Epidermal melanocyte (primary cell): ENCODE results near the gene PBRM1.
"Not testable (repeated sequence)": the region's sequence is repeated elsewhere in the genome, so short reads cannot be mapped to it uniquely, and the experiment has no call there.

Experiments used
- DNase-seq: peaks from one replicate; pipeline ENCODE4 v3.0.0; 2011; ENCODE audit warnings: low spot score; ENCODE audit not compliant: insufficient read length

PBRM1 gene

DNA sequence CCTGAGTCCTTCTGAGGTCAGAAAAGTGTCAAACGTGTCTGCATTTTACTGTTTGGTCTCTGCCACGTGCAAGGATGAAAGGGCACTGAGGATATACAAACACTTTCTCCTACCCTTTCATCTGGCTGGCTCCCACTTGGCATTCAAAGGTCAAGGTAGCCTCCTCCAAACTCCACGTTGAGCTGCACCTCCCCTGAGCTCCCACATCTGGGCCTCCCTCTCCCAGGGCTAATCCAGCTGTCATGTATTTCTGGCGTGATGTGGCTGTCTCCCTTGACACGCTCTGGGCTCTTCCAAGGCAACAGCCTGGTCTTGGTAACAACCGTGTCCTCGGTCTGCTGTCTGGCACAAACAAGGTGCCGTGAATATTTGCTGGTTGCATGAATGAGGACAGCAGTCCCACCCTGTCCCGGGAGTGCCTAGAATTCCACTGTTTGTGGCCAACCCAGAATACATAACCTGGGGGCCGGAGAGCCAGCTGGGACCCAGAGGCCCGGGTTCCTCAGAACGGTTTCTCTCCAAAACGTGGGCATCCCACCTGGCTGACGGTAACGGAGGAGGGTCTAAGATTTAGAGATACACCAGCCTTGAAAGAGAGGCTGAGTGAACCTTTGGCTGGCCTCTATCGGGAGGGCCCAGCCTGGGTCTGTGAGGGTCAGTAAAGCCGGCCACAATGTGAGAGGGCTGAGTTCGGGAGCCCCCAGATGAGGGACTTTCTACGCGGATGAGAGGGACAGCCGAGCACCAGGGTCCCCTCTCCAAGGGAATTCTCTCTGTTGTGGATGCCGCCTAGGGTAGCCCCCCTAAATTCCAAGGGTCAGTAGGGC, 19.1 kb upstream of the PBRM1 start:
- peak; percentile 23 for DNase-seq

DNA sequence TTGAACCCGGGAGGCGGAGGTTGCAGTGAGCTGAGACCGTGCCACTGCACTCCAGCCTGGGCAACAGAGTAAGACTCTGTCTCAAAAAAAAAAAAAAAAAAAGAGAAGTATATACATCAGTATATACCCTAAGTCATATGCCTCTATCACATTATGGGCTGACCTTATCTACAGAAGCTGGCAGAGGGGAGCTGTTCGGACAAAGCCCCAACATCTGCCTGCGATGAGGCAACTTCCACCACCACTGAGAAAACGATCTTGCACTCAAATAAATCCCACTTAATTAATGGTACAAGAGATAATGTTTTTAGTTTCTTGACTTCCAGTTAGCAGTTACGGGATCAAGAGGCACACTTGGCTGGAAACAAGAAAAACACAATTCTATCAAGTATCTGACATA, 17.6 kb upstream of the PBRM1 start:
- no peak for DNase-seq

DNA sequence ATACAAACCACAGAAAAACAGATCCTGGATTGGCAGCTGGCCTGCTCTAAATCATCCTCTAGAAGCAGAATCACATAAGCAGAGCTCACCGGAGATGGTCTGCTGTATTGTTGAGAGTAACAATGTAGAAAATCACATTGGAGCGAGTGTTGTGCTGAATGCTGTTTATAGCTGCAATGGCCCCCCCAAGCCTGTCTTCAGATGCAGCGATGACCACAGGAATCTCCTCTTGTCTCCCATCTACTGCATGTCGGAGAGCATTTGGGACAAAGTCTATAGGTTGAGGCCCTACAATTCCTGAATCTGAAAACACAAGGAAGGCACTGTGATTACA, 11.9 kb upstream of the PBRM1 start:
- DNase-seq = no peak

DNA sequence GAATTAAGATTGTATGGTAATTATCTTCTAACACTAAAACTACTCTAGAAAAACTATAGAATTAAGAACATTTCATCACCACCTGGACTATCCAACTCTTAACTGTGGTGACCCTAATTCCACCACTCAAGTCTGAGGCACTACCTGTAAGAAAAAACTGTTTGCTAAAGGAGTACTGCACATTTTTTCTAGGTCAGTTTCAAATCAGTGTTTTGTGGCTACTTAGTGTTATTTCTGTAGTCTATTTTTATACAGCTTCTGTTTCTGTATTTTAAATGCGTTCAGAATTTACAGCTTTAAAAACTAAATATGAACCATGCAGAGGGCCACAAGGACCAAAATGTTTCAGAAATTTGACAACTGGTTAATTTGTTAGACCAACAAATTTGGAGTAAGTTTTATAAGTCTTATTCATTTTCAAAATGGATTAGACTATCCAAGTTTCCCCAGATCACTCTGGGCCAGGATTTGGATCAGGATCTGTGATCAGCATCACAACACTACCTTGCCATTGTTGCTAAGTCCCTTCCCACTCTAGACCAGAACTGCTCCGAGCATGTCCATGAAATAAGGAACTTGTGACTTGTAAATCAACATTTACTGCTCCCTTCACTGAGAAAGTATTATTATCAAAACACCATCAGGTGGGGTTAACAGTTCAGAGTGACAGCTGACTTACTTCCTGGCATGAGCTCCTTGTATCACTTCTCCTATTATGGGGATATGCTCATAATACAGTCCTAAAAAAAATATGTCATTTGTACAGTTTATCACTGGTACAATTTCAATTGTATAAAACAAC, 11.3 kb upstream of the PBRM1 start:
- DNase-seq = no peak

DNA sequence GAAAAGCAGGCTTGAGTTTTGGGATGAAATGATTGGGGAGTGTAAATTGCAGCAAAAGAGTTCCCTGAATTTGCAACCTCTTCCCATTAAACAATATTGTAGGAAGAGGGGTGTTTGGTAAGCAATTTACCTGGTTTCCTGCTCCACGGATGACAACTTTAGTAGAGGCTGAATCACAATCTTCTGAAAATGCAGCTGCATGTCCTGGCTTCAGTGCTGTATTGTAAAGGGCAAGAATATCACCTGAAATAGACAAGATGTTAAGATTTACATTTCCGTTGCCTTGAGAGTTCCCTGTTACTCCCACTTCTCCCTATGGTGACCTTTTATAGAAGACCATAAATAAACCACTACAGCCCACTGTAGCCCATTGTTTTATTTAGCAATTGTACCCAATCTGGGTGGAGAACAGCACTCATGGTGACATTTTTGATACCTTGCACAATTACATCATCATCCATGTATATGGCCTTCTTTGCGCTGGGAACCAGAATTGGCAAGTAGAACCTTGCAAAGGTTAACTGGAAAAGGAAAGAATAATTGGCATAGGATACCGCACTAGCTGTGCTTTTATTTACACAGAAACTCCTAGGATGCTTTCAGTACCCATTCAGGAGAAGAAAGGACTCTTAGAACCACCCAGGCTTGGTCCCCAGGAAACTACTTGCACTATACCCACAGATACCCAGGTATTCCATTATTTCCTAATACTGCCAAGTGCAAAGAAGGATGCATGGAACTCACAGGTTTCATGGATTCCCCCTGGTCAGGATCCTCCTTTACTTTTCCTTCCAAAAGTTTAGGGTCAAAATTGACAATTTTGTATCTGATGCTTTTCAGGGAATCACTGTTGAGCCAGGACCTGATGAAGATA, 10.3 kb upstream of the PBRM1 start:
- DNase-seq = no peak

DNA sequence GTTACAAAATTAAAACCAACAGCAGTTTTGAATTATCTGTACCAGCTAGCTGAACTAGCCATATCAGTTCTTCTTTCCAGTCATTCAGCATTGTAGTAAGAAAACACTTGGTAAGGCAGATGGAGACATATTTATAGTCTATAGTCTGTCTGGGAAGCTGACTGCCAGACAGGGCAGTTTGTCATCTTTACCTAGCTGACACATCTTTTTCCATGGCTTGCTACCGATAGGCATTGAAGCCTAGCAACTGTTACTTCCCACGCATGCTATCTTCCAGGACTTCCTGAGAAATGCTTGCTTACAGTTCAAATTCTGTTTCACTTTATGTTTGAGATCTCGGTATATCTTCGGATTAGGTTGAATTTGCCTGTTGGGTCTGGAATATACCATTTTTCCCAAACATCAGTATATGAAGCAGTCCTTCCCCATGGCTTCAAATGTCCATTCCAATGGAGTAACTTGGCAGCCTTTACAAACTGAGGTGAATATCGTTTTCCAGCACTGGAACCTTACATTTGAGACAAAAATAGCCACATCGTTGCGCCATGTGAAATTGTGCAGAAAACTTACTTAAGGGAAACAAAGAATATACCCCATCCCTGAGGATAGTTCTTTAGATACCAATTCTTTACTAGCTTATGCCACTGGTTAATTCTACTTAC, 8.9 kb upstream of the PBRM1 start:
- DNase-seq = no peak

DNA sequence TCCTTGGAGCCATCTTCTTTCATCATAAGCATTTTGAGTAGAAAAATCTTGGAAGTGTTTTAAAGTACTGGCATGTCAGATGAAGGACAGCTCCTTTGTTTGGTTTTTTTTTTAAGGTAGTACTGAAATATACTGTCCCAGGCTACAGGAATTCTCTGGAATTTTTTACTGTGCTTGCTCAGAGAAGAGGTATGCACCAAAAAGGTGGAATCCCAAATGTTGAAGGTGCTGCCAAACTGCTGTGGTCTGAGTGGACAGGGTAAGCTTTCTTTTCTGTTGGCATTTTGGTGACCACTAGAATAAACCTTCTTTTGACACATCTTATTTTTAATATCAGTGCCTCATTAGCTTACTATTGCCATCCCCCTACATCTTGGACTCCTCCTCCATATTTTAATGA, 7.4 kb upstream of the PBRM1 start:
- no peak for DNase-seq

DNA sequence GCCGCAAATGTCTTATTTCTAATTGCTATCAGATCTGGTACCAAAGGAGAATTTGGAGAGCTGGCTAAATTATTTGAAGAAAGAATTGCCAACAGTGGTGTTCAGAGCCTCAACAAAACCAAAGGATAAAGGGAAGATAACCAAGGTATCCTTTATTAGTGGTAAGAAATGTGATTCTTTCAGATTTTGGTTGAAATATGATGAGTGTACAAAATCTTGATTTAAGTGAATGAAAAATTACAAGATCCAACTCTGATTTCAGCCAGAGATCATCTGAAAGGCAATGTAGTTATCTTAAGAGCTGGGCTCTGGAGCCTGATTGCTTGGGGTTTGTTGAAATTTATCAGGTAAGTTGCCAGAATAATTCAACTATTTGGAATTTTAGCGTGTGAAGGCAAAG, 4.8 kb upstream of the PBRM1 start:
- no peak for DNase-seq

DNA sequence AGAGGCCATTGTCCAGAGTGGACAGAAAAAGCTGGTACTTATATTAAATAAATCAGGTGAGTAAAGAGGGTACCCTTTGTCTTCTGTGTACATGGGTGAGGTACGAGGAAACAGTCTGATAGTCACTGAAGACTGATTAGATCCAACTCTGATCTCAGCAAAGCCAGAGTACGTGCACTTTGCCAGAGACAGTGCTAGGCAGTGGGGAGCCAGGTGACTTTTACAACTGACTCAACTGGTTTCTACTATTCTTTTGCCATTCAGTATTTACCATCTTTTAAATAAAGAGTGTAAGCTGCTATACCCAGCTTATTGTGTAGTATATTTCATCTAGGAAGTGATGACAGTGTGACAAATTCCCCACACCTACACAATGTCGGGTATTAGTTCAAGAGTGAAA, 3.4 kb upstream of the PBRM1 start:
- no peak for DNase-seq

DNA sequence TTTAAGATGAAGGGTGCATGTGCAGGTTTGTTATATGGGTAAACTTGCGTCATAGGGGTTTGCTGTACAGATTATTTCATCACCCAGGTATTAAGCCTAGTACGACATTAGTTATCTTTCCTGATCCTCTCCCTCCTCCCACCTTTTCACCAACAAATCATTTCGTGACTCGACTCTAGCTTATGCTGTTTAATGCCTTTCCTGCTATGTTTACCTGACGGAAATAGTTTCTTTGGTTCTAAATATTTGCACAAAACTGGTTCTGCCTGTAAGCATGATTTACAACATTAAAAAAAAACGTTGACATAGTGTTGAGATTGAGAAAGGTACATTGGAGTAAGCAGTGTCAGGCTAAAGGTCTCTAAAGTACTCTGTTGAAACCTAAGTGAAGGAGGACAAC, 2.6 kb upstream of the PBRM1 start:
- no peak for DNase-seq

DNA sequence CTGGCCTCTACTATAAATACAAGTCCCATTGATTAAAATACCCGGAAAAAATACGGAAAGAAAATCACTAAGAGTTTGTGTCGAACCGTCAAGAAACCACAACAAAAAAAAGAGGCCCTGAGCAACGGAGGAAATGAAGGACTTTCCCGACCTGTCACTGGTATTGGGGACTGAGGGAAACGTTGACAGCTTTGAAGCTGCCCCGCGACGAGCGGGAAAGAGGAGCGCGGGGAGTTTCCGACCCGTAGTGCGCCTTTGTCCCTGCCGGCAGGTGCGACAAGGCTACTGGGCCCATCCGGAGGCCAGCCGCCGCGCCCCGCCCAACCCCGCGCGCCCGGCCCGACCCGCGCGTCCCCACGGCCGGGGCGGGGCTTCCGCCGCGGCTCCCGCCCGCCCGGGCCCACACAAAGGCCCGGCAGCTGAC, 416 bp downstream of the PBRM1 start:
- peak; percentile 80 for DNase-seq

DNA sequence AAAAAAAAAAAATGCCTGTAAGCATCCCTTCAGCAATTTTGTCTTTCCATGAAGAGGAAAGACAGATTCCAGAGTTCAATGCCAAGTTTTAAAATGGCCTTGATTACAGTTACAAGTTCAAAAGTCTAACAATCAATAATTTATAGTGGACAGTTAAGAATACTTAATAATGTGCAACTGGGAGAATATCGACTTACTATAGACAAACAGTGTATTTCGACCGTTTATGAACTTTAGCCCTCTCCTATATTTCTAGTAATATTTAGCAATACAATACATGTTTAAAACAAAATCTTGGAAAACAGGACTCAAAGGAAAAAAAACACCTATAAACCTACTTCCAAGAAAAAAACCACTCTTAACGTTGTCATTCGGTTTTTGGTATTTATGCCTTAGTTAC, 1.5 kb downstream of the PBRM1 start:
- no peak for DNase-seq

DNA sequence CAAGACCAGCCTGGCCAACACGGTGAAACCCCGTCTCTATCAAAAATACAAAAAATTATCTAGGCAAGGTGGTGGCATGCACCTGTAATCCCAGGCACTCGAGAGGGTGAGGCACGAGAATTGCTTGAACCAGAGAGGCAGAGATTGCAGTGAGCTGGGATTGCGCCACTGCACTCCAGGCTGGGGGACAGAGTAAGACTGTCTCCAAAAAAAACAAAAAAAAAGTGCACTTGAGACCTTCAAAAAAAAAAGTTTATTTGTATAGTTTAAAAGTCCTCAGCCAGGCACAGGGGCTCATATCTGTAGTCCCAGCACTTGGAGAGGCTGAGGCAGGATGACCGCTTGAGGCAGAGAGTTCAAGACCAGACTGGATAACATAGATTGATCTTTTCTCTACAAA, 2.1 kb downstream of the PBRM1 start:
- no peak for DNase-seq

DNA sequence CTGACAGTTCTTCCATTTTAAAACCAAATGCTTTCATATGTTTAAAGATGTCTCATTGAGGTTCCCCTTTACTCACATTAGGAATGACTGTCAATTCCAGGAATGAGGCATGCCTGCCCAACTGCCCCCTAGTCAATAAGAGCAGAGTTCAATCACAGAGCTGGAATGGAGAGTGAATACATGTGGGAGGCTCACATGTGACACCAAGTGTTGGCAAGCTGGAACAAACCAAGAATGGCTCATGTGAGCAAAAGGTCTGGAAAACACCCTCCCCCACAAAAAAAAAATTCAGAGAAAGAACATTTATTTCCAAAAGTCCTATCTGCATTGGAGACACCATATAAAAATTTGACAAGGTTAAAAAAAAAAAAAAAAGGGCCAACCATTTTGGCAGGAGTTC, 3.7 kb downstream of the PBRM1 start:
- peak; percentile 37 for DNase-seq

DNA sequence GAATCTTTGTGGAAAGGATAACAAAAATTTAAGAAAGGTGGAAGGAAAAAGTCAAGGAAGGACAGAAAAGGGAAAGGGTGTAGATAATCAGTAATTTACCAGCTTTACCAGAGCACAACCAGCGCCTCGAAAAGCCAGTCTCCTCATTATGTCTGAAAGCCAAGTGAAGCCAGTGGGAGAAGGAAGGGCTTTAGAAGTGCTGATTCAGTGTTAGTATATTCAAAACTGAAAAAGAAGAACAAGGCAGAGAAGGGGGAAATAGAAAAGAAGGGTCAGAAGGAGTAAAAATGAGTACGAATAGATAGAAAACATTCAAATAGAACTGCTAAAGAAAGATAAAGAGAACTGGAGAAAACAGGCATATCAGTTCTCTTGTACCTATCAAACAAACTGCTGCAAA, 4.1 kb downstream of the PBRM1 start:
- DNase-seq = no peak

DNA sequence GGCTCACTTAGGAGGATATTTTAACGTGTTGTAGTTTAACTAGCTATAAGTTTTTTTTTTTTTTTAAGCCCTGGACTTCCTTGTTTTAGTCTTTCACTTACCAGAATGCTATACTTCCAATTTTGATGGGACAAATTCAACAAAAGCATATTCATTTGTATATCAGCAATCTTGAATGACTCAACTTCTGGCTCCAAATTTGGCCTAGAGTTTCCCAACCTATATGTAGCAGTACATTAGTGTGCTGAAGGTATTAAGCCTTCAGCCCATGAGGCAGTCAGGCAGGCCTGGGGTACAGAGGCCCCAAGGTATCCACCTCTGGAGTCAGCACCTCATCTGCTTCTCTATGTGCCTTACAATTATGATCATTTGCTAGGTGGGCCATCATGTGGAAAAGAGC, 5.9 kb downstream of the PBRM1 start:
- DNase-seq = no peak

DNA sequence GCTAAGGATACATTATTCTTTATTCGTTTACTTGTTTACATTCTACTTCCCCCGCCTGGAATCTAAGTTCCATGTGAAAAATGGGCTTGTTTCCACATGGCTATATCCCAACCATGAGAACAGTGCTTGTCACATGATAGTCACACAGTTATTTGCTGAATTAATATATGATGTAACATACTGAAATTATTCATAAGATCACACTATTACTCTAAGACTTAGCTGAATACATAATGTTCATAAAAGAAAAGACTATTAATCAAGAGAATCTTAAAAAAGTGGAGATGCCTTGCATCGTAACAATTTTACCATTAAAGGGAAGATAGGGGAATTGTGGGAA, 6.5 kb downstream of the PBRM1 start:
- peak; percentile 25 for DNase-seq

DNA sequence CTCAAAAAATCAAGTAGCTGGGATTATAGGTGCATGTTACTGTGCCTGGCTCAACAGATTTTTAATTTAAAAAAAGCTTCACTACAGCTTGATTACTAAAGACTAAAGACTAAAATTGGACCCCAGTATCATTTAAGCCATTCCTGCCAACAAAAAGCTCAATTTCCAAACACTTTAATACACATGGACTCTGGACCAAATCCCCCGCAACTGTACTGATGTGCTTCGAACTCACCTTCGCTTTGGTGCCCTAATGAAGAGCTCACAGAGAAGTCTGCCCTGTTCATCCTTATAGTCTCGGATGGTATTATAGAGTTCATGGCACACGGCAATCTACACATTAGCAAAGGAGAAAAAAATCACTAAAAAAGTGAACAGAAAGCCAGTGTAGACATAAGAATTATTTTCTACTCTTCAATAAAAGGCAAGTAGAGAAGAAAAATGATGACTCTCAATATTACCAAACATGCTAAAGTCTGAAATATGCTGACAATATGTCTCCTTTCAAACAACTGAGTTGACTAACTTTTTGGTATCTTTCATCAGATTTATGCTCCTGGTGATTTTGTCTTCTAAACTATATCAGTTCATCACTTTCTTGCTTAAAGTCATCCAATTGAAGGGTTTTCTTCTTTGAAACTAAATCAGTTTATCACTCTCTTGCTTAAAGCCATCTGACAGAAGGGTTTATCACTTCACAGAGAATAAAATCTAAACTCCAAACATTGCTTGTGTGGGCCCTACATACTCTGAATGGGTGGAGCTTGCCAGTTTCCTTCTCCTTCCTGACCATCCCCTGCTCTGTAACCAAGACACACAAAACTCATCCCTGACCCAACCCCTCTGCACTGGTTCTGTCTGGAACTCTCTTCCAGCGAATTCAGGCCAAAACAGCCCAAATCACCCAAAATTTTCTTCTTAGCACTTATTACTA, 7.2 kb downstream of the PBRM1 start:
- DNase-seq = no peak

DNA sequence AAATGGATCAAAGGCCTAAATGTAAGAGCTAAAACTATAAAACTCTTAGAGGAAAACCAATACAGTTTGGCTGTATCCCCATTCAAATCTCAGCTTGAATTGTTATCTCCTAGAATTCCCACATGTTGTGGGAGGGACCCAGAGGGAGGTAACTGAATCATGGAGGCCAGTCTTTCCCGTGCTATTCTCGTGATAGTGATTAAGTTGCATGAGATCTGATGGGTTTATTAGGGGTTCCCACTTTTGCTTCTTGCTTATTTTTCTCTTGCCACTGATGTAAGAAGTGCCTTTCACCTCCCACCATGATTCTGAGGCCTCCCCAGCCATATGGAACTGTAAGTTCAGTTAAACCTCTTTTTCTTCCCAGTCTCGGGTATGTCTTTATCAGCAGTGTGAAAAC, 9.5 kb downstream of the PBRM1 start:
- not testable (repeated sequence) for DNase-seq

DNA sequence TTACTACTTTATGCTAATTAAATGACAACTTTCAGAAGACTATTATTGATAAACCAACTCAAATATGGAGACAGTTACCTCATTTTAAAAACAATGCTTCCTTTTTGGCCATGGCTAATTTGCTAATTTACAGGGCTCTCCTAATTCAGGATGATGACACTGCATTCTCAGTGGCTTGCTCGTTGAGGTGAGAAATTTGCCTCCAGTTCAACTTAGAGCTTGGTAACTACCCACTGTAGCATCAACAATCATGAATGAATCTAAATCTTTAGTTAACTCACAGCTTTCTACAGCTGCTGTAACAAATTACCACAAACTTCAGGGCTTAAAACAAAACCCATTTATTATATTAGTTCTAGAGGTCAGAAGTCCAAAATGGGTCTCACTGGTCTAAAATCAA, 14.0 kb downstream of the PBRM1 start:
- DNase-seq = no peak
